Parathyroid adenoma (tissue), 2 donors: ENCODE results near the gene RABL2B.
"Not testable (repeated sequence)": the region's sequence is repeated elsewhere in the genome, so short reads cannot be mapped to it uniquely, and the experiment has no call there.

Experiments used
- H2AFZ ChIP-seq: fragments of 300-600 bp; sonication (generic); one replicate; pipeline ENCODE4 v1.7.0; 2017; ENCODE audit warnings: antibody characterized with exemption, mild to moderate bottlenecking
- H3K27ac ChIP-seq: fragments of 300-600 bp; sonication (generic); one replicate; pipeline ENCODE4 v1.7.0; 2017
- H3K27me3 ChIP-seq: fragments of 300-600 bp; sonication (generic); one replicate; pipeline ENCODE4 v1.7.0; 2017; ENCODE audit warnings: low read length; ENCODE audit not compliant: control insufficient read depth, insufficient read depth
- H3K36me3 ChIP-seq: fragments of 300-600 bp; sonication (generic); one replicate; pipeline ENCODE4 v1.7.0; 2017; ENCODE audit warnings: low read length; ENCODE audit not compliant: control insufficient read depth, insufficient read depth
- H3K4me1 ChIP-seq: fragments of 300-600 bp; sonication (generic); one replicate; pipeline ENCODE4 v1.7.0; 2017; ENCODE audit warnings: control low read depth
- H3K4me2 ChIP-seq: fragments of 300-600 bp; sonication (generic); one replicate; pipeline ENCODE4 v1.7.0; 2017; ENCODE audit warnings: low read length
- H3K4me3 ChIP-seq: fragments of 300-600 bp; sonication (generic); one replicate; pipeline ENCODE4 v1.7.0; 2017; ENCODE audit warnings: low read depth, low read length
- H3K79me2 ChIP-seq: fragments of 300-600 bp; sonication (generic); one replicate; pipeline ENCODE4 v1.7.0; 2017; ENCODE audit warnings: control low read depth
- H3K9ac ChIP-seq: fragments of 300-600 bp; sonication (generic); one replicate; pipeline ENCODE4 v1.7.0; 2017; ENCODE audit warnings: mild to moderate bottlenecking
- H3K9me3 ChIP-seq: fragments of 300-600 bp; sonication (generic); one replicate; pipeline ENCODE4 v1.7.0; 2017; ENCODE audit warnings: low read length; ENCODE audit not compliant: control insufficient read depth
- TF ChIP-seq, protein P1 (sequence below): fragments of 300-600 bp; sonication (generic); IDR thresholded peaks from one replicate; pipeline ENCODE4 v1.7.0; 2017; ENCODE audit warnings: antibody characterized with exemption, mild to moderate bottlenecking
- donor health status: primary hyperparathyroidism.

RABL2B gene

DNA sequence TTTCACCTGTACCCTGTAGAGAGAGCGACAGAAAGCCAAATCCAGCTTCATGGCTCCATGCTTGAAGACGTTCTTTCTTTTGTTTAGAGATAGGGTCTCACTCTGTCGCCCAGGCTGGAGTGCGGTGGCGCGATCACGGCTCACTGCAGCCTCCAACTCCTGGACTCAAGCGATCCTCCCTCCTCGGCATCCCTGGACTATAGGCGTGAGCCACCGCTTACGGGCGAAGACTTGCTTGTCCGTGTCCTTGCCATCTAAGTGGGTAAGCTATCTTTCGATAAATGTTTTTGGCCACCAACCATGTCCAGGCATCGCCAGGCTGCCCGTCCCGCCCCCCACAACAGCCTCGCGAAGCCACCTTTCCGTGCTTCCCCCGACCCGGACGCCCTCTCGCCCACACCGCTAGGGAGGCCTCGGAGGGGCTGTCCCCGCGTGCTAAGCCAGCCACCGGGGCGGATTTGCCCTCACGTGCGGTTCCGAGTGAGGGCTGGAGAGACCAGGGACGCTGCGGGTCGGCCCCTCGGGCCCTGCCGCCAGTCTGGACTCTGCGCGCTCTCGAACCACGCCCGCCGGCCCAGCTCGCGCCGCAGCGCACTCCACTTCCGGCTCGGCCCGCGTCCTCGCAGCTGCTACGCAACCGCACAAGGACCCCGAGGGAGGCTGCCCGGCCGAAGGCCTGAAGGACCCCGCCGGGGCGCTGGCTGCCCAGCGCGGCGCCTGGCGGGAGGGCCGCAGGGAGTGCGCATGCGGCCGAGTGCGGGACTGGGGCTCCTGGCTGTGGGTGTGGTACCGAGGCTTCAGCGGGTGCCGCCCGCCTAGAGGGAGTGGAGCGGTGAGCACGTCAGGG lies at the start of gene RABL2B:
Gene RABL2B (minus strand): TSS at position 604 of the 847 bp plus-strand sequence. CDS start 1,342 bp downstream, outside the sequence.
- H3K9ac ChIP-seq, H3K4me1 ChIP-seq, H3K27me3 ChIP-seq, H3K27ac ChIP-seq, H3K9me3 ChIP-seq, H3K36me3 ChIP-seq, H3K79me2 ChIP-seq: not testable (repeated sequence)
- Histone ChIP-seq H2AFZ (peak within 1 kb of the TSS; percentile 56), H3K4me3 (peak within 1 kb of the TSS; percentile 59), H3K4me2 (peak within 1 kb of the TSS; percentile 55)

DNA sequence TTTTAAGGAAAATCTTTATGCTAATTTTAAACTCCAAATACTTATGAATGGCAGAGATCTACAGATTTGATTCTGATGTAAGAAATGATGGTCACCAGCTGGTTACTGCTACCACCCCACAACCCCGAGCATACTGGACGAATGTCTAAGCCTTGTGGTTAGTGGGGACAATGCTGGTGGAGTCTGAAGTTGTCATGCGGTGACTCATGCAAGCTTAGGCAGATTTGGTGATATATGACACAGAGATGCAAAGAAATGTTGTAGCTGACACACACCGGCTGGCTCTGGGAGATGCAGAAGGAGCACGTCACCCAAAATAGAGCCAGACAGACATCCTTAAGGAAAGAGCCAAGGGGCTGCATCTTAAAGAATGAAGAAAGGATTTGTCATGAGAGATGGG lies 3.5 kb upstream of the RABL2B start:
- not testable (repeated sequence) for H3K4me2 ChIP-seq, H3K36me3 ChIP-seq, H3K27me3 ChIP-seq, H3K4me1 ChIP-seq, H3K27ac ChIP-seq, H2AFZ ChIP-seq, H3K9me3 ChIP-seq, H3K4me3 ChIP-seq, H3K79me2 ChIP-seq, H3K9ac ChIP-seq

DNA sequence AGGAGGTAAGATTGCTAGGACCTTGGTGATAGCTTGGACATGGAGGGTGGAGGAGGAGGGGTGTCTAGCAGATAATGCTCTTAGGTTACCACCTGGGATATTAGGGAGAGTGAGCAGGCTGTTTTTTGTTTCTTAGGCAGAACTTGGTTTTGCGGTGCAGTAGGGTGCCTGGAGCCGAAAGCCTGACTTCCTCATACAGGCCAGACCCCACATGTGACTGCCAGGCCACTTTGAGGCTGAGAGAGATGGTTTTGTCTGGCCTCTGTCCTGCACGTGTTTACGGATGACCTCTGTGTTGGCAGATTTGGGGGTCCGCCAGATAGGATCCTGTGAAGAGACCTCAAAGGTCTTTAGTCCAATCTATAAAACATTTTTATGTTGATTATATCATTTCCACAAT lies 1.9 kb upstream of the RABL2B start:
- not testable (repeated sequence) for H3K36me3 ChIP-seq, H3K27ac ChIP-seq, H3K9me3 ChIP-seq, H2AFZ ChIP-seq, H3K4me1 ChIP-seq, H3K4me2 ChIP-seq, H3K79me2 ChIP-seq, H3K27me3 ChIP-seq, H3K4me3 ChIP-seq, H3K9ac ChIP-seq

DNA sequence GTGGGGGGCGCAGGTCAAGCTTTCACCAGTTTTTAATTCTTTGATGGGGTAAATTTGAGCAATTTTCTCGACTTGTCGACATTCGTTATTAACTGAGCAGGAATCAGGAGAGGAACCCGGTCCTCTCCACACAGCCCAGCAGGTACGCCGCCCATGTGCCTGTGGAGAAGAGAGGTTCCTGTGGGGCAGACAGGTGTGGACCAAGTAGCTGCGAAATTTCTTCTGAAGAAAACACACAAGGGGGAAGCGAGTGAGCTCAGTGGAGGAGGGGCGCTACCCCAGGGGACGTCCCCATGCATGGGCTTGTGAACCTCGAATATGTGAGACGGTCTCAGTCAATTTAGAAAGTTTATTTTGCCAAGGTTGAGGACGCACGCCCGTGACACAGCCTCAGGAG lies 442 bp upstream of the RABL2B start:
- H3K4me2 ChIP-seq, result peak overlapping the region; percentile 55
- H3K9ac ChIP-seq, H3K9me3 ChIP-seq, H3K27ac ChIP-seq, H3K79me2 ChIP-seq, H3K36me3 ChIP-seq, H3K27me3 ChIP-seq, H3K4me1 ChIP-seq: not testable (repeated sequence)
- peak overlapping the region; percentile 38 for H2AFZ ChIP-seq
- H3K4me3 ChIP-seq, result peak overlapping the region; percentile 59

DNA sequence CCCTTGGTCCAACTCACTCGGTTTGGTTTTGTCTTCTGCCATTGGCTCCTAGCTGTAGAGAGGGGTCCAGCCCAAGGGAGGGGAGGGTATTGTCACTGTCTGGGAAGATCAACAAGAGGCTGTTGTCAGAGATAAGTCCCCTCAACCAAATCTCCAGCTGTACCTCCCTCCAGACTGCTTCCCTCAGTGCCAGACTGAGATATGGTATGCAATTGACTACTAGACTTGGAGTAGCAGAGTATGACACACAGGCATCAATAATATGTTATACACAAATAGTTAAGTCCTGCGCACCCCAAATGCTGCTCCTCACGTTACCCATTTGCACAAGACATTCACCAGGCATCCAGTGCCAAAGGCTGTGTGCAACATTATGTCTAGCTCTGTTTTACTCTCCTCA lies 1.2 kb downstream of the RABL2B start:
- H3K36me3 ChIP-seq, H3K9ac ChIP-seq, H3K27ac ChIP-seq, H3K27me3 ChIP-seq, H3K4me2 ChIP-seq, H3K79me2 ChIP-seq, H3K4me1 ChIP-seq, H2AFZ ChIP-seq, H3K9me3 ChIP-seq, H3K4me3 ChIP-seq: not testable (repeated sequence)

DNA sequence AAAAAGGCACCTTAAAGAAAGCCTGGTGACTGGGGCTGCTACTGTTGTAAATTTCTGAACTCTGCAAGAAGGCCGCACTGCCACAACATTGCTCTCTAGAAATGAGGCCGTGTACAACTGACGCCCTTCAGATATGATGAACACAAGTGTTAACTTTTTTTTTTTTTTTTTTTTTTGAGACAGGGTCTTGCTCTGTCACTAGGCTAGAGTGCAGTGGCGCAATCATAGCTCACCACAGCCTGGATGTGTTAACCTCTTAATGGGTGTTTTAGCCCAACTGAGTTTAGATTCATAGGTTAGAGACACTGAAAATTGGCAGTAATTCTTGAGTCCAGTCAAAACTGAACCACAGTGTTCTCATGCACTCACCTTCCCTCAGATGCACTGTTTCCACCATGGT lies 3.2 kb downstream of the RABL2B start:
- H3K9ac ChIP-seq, H3K4me3 ChIP-seq, H3K4me2 ChIP-seq, H3K9me3 ChIP-seq, H3K4me1 ChIP-seq, H3K36me3 ChIP-seq, H3K27me3 ChIP-seq, H2AFZ ChIP-seq, H3K79me2 ChIP-seq, H3K27ac ChIP-seq: not testable (repeated sequence)

DNA sequence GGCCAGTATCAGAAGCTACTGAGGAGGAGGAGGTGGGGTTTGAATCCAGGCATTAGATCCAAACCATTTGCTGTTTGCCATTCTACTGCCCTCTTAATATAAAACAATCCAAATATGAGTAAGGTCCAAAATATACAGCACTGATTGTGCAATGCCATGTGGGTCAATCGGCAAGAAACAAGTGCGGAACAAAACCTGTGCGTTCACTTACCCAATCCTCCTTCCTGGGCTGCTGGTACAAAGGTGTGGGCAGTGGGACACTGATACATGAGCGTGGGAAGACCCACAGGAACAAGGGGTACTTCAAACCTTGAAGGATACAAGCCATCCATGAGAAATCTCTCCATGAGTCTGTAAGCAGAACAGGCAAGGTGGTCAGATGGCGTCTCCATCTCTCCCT lies 5.8 kb downstream of the RABL2B start:
- H3K36me3 ChIP-seq, H3K27me3 ChIP-seq, H3K4me2 ChIP-seq, H3K4me1 ChIP-seq, H3K4me3 ChIP-seq, H3K79me2 ChIP-seq, H2AFZ ChIP-seq, H3K9me3 ChIP-seq, H3K9ac ChIP-seq, H3K27ac ChIP-seq: not testable (repeated sequence)

DNA sequence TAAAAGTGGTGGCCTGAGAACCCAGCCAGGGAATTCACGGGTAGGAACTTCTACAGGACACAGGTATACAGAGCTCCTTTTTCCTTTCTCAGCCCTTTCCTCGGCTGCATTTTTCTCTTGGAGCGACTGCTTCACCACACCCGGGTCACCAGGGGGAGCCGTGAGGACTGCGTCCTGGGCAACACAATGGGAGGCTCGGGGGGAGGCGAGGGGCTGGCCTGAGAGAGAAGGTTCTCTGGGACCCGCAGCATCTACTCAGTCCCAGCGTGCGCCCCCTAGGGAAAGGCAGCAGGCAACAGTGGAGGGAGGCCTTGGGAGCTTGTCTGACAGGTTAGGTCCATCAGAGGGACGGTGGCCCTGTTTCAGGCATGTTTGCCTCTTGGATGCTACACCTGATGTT lies 8.3 kb downstream of the RABL2B start:
- not testable (repeated sequence) for H2AFZ ChIP-seq, H3K4me2 ChIP-seq, H3K9ac ChIP-seq, H3K4me1 ChIP-seq, H3K79me2 ChIP-seq, H3K9me3 ChIP-seq, H3K27me3 ChIP-seq, H3K36me3 ChIP-seq, H3K27ac ChIP-seq, H3K4me3 ChIP-seq
- TF ChIP-seq, protein P1, sequence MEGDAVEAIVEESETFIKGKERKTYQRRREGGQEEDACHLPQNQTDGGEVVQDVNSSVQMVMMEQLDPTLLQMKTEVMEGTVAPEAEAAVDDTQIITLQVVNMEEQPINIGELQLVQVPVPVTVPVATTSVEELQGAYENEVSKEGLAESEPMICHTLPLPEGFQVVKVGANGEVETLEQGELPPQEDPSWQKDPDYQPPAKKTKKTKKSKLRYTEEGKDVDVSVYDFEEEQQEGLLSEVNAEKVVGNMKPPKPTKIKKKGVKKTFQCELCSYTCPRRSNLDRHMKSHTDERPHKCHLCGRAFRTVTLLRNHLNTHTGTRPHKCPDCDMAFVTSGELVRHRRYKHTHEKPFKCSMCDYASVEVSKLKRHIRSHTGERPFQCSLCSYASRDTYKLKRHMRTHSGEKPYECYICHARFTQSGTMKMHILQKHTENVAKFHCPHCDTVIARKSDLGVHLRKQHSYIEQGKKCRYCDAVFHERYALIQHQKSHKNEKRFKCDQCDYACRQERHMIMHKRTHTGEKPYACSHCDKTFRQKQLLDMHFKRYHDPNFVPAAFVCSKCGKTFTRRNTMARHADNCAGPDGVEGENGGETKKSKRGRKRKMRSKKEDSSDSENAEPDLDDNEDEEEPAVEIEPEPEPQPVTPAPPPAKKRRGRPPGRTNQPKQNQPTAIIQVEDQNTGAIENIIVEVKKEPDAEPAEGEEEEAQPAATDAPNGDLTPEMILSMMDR, result peak; percentile 51

DNA sequence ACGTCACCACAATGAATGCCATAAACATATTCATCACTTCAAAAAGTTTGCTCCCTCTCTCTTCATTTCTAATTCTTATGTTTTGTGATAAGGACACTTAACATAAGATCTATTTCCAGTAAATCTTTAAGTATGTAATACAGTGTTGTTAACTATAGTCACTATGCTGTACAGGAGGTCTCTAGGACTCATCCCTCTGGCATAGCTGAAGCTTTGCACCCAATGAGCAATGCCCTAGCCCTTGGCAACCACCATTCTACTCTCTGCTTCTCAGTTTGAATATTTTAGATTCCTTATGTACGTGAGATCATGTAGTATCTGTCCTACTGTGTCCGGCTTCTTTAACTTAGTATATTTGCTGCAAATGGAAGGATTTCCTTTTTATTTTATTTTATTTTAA lies 19.1 kb downstream of the RABL2B start:
- H3K9ac ChIP-seq, H3K4me3 ChIP-seq, H3K4me1 ChIP-seq, H3K36me3 ChIP-seq, H3K27ac ChIP-seq, H3K79me2 ChIP-seq, H3K27me3 ChIP-seq, H3K9me3 ChIP-seq, H3K4me2 ChIP-seq, H2AFZ ChIP-seq: not testable (repeated sequence)

DNA sequence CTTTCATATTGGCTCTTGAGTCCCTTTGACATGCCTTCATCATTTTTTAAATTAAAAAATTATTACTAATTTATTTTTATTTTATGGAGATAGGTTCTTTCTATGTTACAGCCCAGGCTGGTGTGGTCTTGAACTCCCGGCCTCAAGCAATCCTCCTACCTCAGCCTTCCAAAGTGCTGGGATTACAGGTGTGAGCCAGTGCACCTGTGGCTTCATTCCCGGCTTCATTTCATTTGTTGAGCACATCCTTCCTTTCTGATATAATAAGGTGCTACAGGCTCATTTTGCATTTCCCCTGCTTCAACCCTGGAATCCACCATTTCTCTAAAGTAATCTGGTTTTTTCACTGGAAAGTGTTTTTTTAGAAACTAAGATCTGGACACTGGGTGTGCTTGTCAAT lies 21.6 kb downstream of the RABL2B start:
- H3K9me3 ChIP-seq, H3K4me3 ChIP-seq, H3K36me3 ChIP-seq, H3K27me3 ChIP-seq, H3K27ac ChIP-seq, H3K4me1 ChIP-seq, H3K4me2 ChIP-seq, H3K9ac ChIP-seq, H3K79me2 ChIP-seq, H2AFZ ChIP-seq: not testable (repeated sequence)
